GM18870 (cell line): ENCODE measurements around the gene PRDM7.
"Not testable (repeated sequence)": the region's sequence is repeated elsewhere in the genome, so short reads cannot be mapped to it uniquely, and the experiment has no call there.

Experiments
- ATAC-seq: cut with Tn5 transposase; IDR thresholded peaks from one replicate; pipeline ENCODE4 v1.9.1; 2021; ENCODE audit warnings: moderate library complexity; ENCODE audit not compliant: unreplicated experiment

The PRDM7 gene

DNA sequence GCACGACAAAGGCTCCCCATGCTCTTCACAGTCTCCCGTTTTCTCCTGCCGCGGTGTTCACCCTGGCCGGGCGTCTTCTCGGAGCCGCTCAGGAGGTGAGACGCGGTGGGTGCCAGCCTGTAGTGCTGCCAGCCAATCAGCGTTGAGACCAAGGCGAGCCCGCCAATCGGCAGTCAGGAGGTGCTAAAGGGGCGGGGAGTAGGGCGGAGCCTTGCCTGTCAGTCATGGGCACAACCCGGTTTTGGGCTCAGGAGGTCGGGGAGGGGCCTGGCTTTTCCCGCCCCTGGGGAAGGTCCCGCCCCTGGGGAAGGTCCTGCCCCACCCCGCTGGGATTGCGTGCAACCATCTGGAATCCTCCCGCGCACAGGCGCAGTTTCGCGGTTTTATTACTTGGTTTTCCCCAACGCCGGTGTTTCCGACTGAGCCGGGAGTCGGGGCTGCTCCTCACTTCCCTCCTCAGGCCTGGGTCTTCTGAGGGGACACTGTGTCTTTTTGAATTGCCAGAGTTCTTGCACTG, at the start of gene PRDM7:
PRDM7 (minus strand) TSS at position 92 of the 517 bp plus-strand sequence. CDS start 1,421 bp downstream, outside the sequence.
- peak; percentile 87 for ATAC-seq

DNA sequence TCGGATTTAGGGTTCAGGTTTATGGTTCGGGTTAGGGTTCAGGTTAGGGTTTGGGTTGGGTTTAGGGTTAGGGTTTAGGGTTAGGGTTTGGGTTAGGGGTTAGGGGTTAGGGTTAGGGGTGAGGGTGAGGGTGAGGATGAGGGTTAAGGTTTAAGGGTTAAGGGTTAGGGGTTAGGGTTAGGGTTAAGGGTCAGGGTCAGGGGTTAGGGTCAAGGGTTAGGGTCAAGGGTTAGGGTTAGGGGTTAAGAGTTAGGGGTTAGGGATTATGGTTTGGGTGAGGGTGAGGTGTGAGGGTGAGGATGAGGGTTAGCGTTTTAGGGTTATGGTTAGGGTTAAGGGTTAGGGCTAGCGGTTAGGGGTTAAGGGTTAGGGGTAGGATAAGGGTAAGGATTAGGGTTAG, 44.7 kb upstream of the PRDM7 start:
- not testable (repeated sequence) for ATAC-seq

DNA sequence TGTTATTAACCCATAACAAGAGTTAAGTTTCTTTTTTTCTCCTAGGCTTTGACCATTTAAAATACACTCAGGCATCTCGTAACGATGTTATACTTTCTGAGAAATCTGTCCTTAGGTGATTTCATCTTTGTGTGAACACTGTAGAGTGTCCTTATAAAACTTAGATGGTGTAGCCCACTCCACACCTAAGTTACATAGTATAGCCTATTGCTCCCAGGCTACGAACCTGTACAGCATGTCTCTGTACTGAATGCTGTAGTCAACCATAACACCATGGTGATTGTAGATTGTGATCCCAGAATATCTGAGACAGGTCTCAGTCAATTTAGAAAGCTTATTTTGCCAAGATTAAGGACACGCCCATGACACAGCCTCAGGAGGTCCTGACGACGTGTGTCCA, 30.5 kb upstream of the PRDM7 start:
- ATAC-seq: not testable (repeated sequence)

DNA sequence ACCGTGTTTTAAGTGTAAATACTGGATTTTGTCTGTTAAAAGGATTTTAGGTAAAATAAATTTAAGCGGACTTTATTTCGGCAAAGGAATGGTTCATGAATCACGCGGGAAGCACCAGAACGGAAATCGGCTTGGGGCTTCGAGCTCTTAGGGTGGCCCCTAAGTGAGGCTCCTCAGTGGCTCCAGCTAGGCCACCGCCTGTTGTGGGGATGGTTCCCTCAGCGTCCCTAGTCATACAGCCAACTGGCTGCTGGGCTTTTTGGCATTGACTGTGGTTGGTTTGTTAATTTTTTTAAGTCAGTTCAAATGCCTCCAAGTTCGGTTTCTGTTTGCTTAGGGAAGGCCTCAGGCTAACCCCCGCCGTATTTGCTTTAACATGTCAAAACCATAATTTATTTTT, 29.9 kb upstream of the PRDM7 start:
- ATAC-seq: not testable (repeated sequence)

DNA sequence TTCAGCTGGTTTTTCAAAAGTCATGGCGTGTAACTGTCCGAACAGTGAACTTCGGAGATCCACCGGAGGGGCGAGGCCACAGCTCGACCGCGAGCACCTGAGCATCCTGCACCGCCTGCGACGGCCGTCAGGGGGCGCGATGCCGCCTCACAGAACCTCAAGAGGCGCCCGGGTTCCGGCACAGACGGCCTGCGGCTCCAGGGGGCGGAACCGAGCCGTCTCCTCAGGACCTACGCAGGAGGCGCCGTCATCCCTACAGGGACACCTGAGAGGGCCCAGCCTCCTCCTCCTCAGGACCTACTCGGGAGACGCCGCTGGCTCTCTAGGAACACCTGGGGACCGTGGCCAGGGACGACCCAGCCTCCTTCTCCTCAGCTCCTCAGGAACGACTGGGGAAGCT, 29.1 kb upstream of the PRDM7 start:
- not testable (repeated sequence) for ATAC-seq

DNA sequence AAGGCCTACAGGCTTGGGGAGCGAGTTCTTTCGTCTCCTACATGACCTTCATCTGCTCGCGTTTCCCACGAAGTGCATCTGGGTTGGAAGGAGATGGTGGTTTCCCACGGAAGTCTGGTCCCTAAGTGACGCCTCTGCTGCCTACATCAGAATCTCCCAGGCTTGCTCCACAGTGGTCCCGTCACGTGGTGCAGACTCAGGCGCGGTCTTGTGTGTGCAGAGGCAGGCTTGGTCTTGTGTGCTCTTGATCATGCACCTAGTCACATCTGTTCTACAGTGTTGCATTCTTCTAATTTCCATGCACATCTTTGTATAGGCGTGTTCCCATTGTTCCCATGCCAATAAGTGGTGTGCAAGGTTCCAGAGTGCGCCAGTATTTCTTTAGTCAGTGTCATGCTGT, 27.6 kb upstream of the PRDM7 start:
- ATAC-seq: not testable (repeated sequence)

DNA sequence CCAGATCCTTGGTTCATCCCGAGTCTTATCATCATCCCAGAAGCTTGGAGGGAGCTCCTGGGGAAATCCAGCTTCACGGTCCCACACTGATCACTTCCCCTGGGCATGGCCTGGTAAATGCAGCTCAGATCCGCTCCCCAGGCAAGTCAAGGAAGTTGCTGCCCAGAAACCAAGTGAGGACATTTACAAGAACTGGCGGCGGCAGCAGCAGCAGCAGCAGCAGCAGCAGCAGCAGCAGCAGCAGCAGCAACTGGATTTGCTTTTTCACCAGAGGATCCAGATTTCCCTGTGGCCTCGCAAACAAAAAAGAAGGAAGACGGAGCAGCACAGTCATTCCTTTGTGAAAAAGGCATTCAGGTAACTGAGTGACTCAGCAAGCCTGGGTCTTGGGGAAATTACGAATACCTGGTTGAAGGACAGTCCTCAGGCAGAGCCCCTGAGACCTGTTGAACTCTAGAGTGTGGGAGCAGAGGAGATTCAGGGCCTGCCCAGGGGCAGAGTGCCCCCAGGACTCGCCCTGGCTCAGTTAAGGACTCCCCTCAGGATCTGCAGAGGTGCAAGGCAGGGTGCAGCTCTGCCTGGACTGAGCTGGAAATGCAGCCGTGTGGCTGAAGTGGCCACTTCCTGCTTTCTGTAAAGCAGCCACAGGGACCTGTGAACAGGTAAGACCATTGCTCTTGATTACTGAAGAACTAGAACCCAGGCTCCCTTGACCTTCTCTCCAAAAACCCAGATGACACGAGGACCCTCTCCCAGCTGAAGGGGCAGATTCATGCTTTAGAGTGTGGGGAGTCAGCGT, 25.2 kb upstream of the PRDM7 start:
- ATAC-seq: not testable (repeated sequence)

DNA sequence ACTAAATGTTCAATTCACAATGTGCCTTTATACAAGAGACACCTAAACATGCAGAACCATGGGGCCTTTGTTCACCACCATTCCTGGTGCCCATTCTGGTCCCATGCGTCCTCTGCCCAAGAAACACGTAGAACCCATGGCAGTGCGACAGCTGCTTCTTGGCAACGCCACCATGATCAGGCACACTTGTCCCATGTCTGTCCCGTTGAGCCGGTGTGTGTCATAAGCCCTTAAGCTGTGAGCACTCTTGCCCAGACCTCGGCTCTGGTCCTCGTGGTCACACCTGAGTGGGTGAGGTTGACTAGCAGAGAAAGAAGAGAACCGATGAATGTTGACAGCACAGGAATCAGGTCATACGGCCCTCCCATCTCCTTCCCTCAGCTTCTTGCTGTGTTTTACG, 24.2 kb upstream of the PRDM7 start:
- not testable (repeated sequence) for ATAC-seq

DNA sequence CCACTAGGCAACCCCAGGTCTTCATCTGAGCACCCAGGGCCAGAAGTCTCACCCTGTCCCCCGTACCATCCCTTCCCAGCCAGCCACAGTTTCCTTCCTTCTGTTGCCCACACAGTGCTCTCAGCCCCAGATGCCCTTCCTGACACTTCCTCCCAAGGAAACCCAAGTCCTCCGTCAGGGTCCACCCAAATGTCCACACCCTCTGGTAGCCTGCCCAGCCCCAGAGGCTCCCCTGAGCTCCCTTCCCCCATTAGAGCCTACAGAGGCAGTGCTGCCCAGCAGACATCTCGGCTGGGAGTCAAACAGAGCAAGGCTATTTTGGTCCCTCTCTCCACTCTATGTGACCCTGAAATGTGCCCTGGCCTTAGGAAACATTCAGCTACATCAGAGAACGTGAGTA, 23.7 kb upstream of the PRDM7 start:
- not testable (repeated sequence) for ATAC-seq

DNA sequence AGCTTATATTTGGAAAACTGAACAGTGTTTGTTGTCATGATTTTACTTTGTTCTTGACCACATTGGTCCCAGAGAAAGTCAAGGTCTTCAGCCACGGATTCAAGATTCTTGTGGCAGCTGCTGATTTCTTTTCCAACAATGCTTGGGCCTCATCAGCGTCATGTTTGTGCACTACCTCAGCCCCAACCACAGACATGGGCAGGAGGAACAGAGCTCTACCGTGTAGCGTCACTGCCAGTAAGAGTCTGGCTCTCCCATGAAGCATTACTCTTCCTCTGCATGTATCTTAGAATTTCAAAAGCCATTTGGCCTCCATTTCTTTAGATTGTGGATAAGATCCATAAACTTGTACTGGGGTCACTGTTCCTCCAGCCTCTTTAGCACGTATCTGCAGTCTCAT, 23.1 kb upstream of the PRDM7 start:
- not testable (repeated sequence) for ATAC-seq

DNA sequence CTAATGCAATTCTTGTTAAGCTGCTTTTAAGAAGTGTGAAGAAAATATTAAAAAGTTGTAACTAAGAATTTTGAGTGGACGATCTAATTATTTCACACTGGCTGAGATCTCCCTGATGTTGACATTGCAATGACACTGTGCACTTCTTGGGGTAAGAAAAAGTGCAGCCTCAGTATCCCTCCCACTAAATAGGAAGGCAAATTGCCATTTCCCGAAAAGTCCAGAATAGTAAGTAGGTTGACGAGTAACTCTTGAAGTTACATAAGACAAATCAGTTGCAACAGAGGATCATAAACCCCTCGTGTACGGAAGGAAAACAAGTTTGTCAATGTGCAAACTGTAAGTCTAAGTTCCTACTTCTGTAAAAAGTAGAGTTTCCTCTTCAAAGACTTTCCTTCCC, 21.8 kb upstream of the PRDM7 start:
- ATAC-seq: not testable (repeated sequence)

DNA sequence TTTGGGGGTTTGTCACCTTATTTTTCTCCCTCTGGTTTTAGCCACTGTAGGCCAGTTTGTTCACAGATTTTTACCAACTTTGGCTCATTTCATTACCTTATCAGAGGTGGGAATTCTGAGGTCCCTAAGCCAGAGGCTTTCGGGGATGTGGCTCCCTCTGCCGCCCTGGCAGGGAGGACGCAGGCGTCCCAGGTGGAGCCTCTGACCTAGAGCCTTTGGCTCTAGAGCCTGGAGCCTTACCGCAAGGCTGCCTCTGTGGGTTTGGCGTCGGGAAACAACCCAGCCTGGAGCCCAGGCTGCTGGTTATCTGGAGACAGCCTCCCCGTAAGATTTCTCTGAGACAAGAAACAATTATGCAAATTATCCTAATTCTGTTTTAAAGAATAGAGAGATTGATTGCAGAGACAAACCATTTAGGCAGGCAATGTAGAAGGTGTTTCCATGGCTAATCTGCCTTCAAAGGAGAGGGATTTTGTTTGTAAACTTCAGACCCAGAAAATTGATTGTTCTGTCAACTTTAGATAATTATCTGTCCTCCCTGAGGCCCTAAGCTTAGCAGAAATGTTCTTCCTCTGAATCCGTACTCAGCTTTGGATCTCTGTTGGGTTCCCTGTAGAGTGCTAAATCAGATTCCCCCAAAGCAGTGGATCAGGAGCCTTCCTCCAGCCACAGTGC, 20.0 kb upstream of the PRDM7 start:
- ATAC-seq: not testable (repeated sequence)

DNA sequence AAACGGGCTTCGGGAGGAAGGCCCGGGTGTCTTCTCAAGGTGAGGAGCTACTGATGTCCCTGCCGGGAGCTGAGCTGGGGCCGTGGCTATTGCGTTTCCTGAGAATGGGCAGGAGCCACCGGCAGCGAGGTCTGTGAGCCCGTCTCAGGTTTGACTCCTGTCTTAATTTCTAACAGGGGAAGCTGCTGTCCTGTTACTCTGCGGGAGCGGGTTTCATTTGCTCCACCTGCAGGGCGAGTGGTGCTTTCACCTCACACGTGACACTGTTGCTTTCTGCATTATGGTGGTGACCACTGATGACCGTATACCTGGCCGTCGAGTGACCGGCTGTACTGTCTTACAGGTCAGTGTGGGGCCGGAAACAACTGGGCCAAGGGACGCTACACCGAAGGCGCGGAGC, 17.7 kb upstream of the PRDM7 start:
- not testable (repeated sequence) for ATAC-seq

DNA sequence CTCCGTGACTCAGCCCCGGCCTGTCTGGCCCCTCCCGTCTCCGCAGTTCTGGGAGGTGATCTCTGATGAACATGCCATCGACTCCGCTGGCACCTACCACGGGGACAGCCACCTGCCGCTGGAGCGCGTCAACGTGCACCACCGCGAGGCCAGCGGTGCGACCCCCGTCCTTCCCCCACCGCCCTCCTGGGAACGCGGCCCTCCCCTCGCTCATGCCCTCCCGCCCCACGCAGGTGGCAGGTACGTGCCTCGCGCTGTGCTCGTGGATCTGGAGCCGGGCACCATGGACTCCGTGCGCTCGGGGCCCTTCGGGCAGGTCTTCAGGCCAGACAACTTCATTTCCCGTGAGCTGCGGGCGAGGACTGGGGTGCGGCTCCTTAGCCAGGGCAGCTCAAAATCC, 17.2 kb upstream of the PRDM7 start:
- not testable (repeated sequence) for ATAC-seq

DNA sequence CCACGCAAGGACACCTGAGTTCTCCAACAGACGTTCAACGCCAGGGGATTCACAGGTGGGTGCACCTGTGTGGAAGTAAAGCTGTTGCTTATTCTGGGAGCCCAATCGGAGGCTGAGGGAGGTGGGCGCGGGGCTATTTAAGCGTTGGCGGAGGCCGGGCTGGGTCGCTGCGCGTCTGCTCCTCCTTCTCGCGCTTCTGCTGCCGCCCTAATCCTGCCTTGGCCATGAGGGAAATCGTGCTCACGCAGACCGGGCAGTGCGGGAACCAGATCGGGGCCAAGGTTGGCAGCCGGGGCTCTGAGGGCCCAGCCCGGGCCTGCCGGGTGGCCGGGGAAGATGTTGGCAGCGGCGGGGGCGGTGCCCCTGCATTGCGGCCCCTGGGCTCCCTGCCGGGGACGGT, 16.7 kb upstream of the PRDM7 start:
- ATAC-seq: not testable (repeated sequence)

DNA sequence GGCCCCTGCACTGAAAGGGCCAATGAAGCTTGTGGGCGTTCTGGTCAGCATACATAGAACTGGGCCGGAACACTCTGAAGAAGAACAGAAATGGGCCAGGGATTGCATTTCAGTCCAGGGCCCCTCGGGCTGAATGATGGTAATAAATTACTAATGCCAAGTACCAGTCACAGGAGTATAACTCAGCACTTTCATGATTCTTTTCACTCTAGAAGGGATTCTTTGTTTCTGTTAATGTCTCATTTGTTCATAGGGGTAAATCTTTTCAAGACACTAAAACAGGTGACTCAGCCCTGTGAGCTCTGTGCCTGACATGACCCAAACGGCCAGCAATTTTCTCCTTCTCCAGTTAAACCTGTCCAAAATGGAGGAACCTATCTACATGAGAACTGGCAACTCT, 15.7 kb upstream of the PRDM7 start:
- not testable (repeated sequence) for ATAC-seq

DNA sequence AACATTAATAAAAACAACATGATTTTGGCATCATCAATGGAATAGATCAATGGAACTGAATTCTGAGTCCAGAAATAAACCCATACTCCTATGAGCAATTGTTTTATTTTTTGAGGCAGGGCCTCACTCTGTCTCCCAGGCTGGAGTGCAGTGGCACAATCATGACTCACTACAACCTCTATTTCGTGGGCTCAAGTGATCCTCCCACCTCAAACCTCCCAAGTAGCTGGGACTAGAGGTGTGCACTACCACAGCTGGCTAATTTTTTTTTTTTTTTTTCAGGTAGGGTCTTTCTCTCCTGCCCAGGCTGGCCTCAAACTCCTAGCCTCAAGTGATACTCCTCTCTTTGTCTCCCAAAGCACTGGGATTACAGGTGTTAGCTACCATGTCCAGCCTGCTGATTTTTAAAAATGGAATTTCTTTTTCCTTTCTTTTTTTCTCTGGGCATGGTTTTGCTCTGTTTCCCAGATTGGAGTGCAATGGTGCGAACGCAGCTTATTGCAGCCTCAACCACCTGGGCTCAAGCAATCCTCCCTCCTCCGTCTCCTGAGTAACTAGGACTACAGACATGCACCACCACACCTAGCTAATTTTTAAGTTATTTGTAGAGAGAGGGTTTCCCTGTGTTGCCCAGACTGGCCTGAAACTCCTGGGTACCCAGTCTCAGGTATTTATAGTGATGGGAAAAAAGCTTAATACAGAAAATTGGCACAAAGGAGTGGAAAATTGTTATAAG, 7.3 kb upstream of the PRDM7 start:
- ATAC-seq: no peak

DNA sequence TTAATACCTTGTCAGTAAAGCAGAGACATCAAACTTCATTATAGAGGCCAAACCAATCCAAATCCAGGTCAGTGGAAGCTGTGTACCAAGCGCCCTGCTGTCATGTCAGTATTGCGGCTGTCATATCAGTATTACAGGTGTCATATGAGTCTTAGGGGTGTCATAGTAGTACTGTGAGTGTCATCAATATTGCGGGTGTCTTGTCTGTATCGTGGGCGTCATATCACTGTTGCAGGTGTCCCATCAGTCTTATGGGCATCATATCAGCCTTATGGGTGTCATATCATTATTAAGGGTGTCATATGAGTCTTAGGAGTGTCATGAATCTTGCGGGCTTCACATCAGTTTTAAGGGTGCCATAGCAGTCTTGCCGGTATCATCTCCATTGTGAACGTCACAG, 6.0 kb upstream of the PRDM7 start:
- ATAC-seq: no peak

DNA sequence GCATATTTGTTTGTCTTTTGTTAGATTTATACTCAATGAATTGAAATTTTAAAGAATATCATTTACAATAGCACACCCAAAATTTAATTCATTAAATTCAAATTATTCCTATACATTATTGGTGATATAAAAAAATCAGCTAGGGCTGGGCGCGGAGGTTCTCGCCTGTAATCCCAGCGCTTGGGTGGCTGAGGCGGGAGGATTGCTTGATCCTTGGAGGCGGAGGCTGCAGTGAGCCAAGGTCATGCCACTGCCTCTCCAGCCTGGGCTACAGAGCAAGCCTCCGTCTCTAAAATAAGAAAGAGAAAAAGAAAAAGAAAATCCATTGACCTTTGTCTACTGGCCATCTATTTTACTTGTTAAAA, 4.5 kb upstream of the PRDM7 start:
- no peak for ATAC-seq

DNA sequence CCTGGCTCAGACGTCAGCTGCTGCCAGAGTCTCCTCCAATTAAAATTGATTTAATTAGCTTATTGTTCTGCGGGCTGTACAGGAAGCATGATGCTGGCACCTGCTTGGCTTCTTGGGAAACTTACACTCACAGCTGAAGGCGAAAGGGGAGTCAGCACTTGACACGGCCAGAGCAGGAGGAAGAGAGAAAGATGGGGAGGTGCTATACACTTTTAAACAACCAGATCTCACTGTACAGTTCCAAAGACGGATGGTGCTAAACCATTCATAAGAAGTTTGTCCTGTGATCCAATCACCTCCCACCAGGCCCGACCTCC, 1.4 kb upstream of the PRDM7 start:
- ATAC-seq: no peak

DNA sequence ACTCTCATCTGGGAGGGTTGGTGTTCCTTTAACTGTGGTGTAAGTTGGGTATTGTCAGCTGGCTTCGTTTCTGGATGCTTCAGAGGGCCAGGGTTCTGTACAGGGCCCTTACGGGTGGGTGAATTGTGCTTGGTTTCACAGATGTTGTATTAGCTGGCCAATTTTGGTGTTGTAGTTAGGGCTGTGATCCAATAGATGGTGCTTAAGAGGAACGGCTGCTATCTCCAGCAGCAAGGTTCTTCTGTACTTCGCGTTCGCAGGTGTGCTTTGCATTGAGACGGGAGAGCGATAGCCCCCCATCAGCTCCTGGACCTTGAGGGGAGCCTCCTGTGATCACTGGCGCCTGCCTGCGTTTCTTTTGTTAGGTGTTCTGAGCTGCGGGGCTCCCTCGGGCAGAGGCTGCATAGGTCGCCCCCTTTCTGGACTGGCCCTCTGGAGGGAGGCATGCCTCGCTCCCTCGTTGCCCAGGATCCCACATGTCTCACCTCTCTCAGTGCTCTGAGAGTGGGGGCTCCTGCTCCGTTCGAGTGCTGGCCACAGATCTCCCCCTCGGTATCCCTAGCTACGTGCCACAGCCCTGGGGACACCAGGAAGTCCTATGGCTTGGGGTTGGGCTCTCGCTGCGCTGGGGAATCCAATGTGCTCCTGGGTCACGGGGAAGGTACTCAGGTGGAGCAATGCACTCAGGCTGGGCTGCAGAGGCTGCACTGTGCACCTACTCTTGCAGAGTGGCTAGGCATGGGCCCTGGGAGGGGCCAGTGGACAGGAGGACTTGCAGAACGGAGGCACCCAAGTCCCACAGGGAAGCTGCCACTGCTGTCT, 837 bp upstream of the PRDM7 start:
- peak; percentile 36 for ATAC-seq
